Esophagus muscularis mucosa (tissue), 4 donors: ENCODE measurements around the gene ABCB10. TPM values are rescaled to one million over a fixed set of nuclear protein-coding genes. Genes with fewer than 3 reads are reported as not detected.
"Not testable (repeated sequence)": the region's sequence is repeated elsewhere in the genome, so short reads cannot be mapped to it uniquely, and the experiment has no call there.

Source experiments
- DNase-seq: peaks from one replicate; pipeline ENCODE4 v3.0.0-alpha.2; 2017; ENCODE audit errors: extremely low spot score
- H3K27ac ChIP-seq, 4 donors: fragments of 200-600 bp; sonication (generic); replicated peaks in 1 of 4; 1 replicate in 3 of 4; 2 replicates in 1 of 4; pipeline ENCODE4 v1.5.1; 2016 to 2019; ENCODE audit warnings: mild to moderate bottlenecking in 1 of 4
- H3K27me3 ChIP-seq, 4 donors: fragments of 200-600 bp; sonication (generic); one replicate each; pipeline versions ENCODE4 v1.5.1 to v1.6.0; 2016 to 2019
- H3K36me3 ChIP-seq, 4 donors: fragments of 200-600 bp; sonication (generic); one replicate each; pipeline ENCODE4 v1.5.1; 2016 to 2019
- H3K4me1 ChIP-seq, 4 donors: fragments of 200-600 bp; sonication (generic); one replicate each; pipeline ENCODE4 v1.5.1; 2016 to 2019
- H3K4me3 ChIP-seq, 4 donors: fragments of 200-600 bp; sonication (generic); 1 replicate in 2 of 4; 2 replicates in 2 of 4; pipeline ENCODE4 v1.5.1; 2016 to 2019; ENCODE audit warnings: mild to moderate bottlenecking in 4 of 4, moderate library complexity in 1 of 4
- H3K9me3 ChIP-seq, 4 donors: fragments of 200-600 bp; sonication (generic); 1 replicate in 3 of 4; 2 replicates in 1 of 4; pipeline ENCODE4 v1.5.1; 2016 to 2019
- CTCF ChIP-seq, 3 experiments: fragments of 200-600 bp in 2 of 3; fragments of 450-650 bp in 1 of 3; sonication (generic) in 2 of 3; IDR thresholded peaks; one replicate each; pipeline ENCODE4 v1.5.1; 2017 to 2019; ENCODE audit warnings: antibody characterized with exemption in 3 of 3, mild to moderate bottlenecking in 2 of 3, moderate library complexity in 1 of 3
- EP300 ChIP-seq: sonication (generic); formaldehyde crosslinking; IDR thresholded peaks from one replicate; pipeline ENCODE4 v1.6.1; 2017; ENCODE audit warnings: antibody characterized with exemption
- POLR2A ChIP-seq: fragments of 450-650 bp; IDR thresholded peaks from one replicate; pipeline ENCODE4 v1.6.1; 2017; ENCODE audit warnings: antibody characterized with exemption, moderate library complexity, mild to moderate bottlenecking, low read depth
- POLR2AphosphoS5 ChIP-seq, 2 donors: sonication (generic); formaldehyde crosslinking; IDR thresholded peaks; one replicate each; pipeline ENCODE4 v1.6.1; 2017; ENCODE audit warnings: antibody characterized with exemption in 2 of 2
- WGBS: methylation state at CpG from one replicate; pipeline ENCODE4 v1.1.5; 2018; 5-methylcytosine and 5-hydroxymethylcytosine counted together
- intact Hi-C: fragments of 100-400 bp; cut with DNase I; formaldehyde crosslinking; loops from one replicate; pipeline ENCODE4 v1.15.1; 2023
- total RNA-seq, 4 donors: library from RNA; depleted of rRNA; stranded (reverse); fragments of >200 nt; gene quantifications; one replicate each; pipeline versions ENCODE4 v1.1.0 to v1.2.1, GENCODE V29; 2016

ABCB10 gene
- total RNA-seq, 4 donors from 2014 or later: 14.1 to 28.7 (median 21.3) TPM

- TF ChIP-seq CTCF (IDR thresholded peaks at IDR 0.05): no peak
- TF ChIP-seq POLR2A: no peak
- no peak for TF ChIP-seq POLR2AphosphoS5 (IDR thresholded peaks at IDR 0.05)
- no peak for TF ChIP-seq EP300
- 80% methylated on average over 13 of the region's 13 CpGs for WGBS
- Histone ChIP-seq H3K9me3 (no peaks in the 10 kb centered on the region), H3K27me3 (no peaks in the 10 kb centered on the region), H3K36me3 (no peaks in the 10 kb centered on the region), H3K27ac (peak overlapping the region in 2 of 4 donors; percentile 2 to 36), H3K4me1 (peaks cover 13 to 18% (median 16%) of the 10 kb centered on the region in 4 donors), H3K4me3 (no peak overlapping the region)
- no peak for DNase-seq
- intact Hi-C loops: no loop called here
Measured at GRCh38 chr1:229567109-229567868, 8.8 kb upstream of the ABCB10 start.

GRCh38 chr1:229563701-229564100, 5.2 kb upstream of the ABCB10 start:
- H3K4me3 ChIP-seq: peak overlapping the region; percentile 39 to 47 (median 45)
- peaks cover 18 to 26% (median 24%) of the 10 kb centered on the region in 4 donors for H3K4me1 ChIP-seq
- H3K27ac ChIP-seq: peak overlapping the region; percentile 80 to 97 (median 88)
- intact Hi-C loops: no loop called here
- H3K27me3 ChIP-seq: no peaks in the 10 kb centered on the region
- no peak for DNase-seq
- H3K9me3 ChIP-seq: no peaks in the 10 kb centered on the region
- WGBS: 29% methylated on average over 5 of the region's 5 CpGs
- peak; percentile 93 to 95 for TF ChIP-seq POLR2AphosphoS5 (IDR thresholded peaks at IDR 0.05)
- peak; percentile 85 for TF ChIP-seq EP300
- TF ChIP-seq POLR2A: no peak
- H3K36me3 ChIP-seq: no peaks in the 10 kb centered on the region

- intact Hi-C loops: no loop called here
- Histone ChIP-seq H3K36me3 (no peaks in the 10 kb centered on the region), H3K27me3 (no peaks in the 10 kb centered on the region), H3K4me1 (peaks cover 18 to 26% (median 24%) of the 10 kb centered on the region in 4 donors), H3K9me3 (no peaks in the 10 kb centered on the region), H3K4me3 (no peak overlapping the region), H3K27ac (peak overlapping the region; percentile 80 to 97 (median 88))
- DNase-seq: no peak
- WGBS: 41% methylated on average over 7 of the region's 7 CpGs
- TF ChIP-seq CTCF (IDR thresholded peaks at IDR 0.05): no peak
- no peak for TF ChIP-seq EP300
- no peak for TF ChIP-seq POLR2AphosphoS5 (IDR thresholded peaks at IDR 0.05)
- TF ChIP-seq POLR2A: no peak
Measured at GRCh38 chr1:229563241-229563640, 4.7 kb upstream of the ABCB10 start.

GRCh38 chr1:229562686-229563085, 4.2 kb upstream of the ABCB10 start:
- no peaks in the 10 kb centered on the region for H3K36me3 ChIP-seq
- 73% methylated on average over 3 of the region's 3 CpGs for WGBS
- no peaks in the 10 kb centered on the region for H3K27me3 ChIP-seq
- peaks cover 18 to 28% (median 25%) of the 10 kb centered on the region in 4 donors for H3K4me1 ChIP-seq
- H3K4me3 ChIP-seq: no peak overlapping the region
- peak overlapping the region; percentile 80 to 97 (median 88) for H3K27ac ChIP-seq
- TF ChIP-seq CTCF (IDR thresholded peaks at IDR 0.05) (no peak), EP300 (no peak), POLR2AphosphoS5 (IDR thresholded peaks at IDR 0.05) (no peak), POLR2A (no peak)
- intact Hi-C loops: no loop called here
- DNase-seq: no peak
- H3K9me3 ChIP-seq: no peaks in the 10 kb centered on the region

- H3K4me1 ChIP-seq: peaks cover 34 to 43% (median 37%) of the 10 kb centered on the region in 4 donors
- WGBS: 89% methylated on average over 5 of the region's 5 CpGs
Measured at GRCh38 chr1:229561141-229561540, 2.6 kb upstream of the ABCB10 start.

GRCh38 chr1:229560124-229560523, 1.6 kb upstream of the ABCB10 start:
- H3K9me3 ChIP-seq, H3K27me3 ChIP-seq, intact Hi-C loops, DNase-seq, H3K36me3 ChIP-seq, H3K4me3 ChIP-seq: not testable (repeated sequence)
- H3K4me1 ChIP-seq: peaks cover 41 to 53% (median 47%) of the 10 kb centered on the region in 4 donors
- WGBS: 98% methylated on average over 15 of the region's 15 CpGs
- H3K27ac ChIP-seq: peak overlapping the region; percentile 90 to 97 (median 96)

More at GRCh38 chr1:229561141-229561540, 2.6 kb upstream of the ABCB10 start:
- H3K27ac ChIP-seq: peak overlapping the region; percentile 8 to 97 (median 84)
- H3K4me3 ChIP-seq: no peak overlapping the region
- no peaks in the 10 kb centered on the region for H3K36me3 ChIP-seq
- TF ChIP-seq POLR2A (no peak), EP300 (no peak)
- no peaks in the 10 kb centered on the region for H3K9me3 ChIP-seq
- intact Hi-C loops: no loop called here
- H3K27me3 ChIP-seq: no peaks in the 10 kb centered on the region
- DNase-seq: no peak

GRCh38 chr1:229559336-229559801, 862 bp upstream of the ABCB10 start:
- H3K4me3 ChIP-seq: peak overlapping the region; percentile 91 to 94 (median 94)
- WGBS: 48% methylated on average over 20 of the region's 20 CpGs
- not testable (repeated sequence) for H3K27me3 ChIP-seq, H3K36me3 ChIP-seq, DNase-seq, H3K9me3 ChIP-seq
- intact Hi-C loops: loop anchor here (5.0 kb wide), 1 partner anchor 42 kb away; no protein-coding TSS in a partner anchor
- H3K4me1 ChIP-seq: peaks cover 47 to 61% (median 54%) of the 10 kb centered on the region in 4 donors
- peak overlapping the region; percentile 90 to 97 (median 96) for H3K27ac ChIP-seq
